GM21723 (cell line): Measurements from ENCODE around the gene EXOC6B.

Source experiments
- ATAC-seq: cut with Tn5 transposase; IDR thresholded peaks from one replicate; pipeline ENCODE4 v1.9.1; 2021; ENCODE audit warnings: mild to moderate bottlenecking, moderate library complexity; ENCODE audit not compliant: unreplicated experiment

The EXOC6B gene

DNA sequence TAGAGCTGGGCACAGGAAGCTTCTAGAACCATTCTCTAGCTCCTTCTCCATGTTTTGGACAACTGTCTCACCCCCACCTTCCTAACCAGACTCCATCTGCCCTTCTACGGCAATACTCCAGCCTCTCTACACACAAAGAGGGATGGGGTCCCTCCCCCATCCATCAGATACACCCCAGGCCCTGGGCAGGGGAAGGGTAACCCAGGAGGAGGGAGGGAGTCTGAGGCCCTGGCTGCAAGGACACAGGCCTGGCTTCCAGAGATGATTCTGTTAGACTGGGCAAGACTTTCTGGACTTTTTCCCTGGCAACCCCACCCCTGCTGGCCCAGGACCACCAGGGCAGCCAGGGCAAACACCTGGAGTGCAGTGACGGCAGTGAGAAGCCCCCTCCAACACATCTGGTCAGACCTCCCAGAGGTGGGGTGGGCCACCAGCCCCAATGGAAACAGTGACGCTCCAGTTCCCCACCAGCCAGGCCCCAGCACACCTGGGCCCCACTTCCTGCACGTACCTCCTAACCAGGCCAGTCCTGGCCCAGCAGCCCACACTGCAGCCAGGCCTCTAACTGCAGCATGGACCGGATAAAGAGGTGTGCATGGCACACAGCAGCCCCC lies 684.7 kb downstream of the EXOC6B start:
- ATAC-seq: no peak

DNA sequence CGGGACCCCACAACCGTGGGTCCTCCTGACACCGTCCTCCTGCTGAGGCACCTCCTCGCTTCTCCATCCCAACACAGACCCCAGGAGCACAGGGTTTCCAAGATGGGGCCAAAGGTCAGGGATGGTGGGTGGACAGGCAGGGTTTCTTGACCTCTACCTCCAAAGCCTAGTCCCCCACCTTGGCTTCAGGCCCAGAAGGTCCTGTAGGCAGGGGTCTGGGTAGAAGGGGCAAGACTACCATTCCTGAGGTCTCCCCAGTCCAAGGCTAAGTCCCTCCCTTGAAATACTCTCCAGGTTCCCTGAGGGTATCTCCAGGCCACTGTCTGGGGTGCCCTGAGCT lies 685.2 kb downstream of the EXOC6B start:
- no peak for ATAC-seq

DNA sequence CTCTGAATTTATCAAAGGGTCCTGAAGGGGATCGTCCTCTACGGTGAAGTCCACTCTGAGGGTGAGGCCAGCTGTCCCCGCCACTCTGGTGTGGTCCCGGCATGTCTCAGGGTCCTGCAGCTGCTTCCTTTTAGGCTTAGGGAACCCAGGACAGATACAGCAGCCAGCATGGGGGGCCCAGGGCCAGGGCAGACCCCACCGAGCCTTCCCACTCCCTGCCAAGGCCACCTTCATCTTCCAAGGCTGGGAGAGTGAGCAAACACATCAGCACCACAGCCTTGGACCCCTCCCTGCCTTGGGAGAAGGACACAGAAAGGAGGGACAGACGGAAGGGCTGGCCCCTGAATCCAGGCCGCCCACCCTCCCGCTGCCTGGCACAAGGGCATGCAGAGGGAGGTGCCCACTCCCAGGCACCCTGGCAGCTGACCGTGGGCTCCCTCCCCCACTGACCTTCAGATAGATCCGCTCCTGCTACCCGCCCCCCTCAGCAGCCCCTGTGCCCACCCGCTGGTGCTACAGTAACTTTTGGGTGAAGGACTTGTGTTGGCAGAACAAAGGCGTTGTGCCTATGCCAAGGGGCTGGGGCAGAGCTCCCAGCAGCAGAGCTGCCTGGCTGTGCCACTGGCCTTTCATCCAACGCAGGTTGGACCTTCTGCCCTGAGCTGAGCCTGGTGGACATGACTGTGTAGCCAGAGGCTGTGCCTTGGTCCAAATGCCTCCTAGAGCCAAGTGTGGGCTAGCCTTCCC lies 685.8 kb downstream of the EXOC6B start:
- no peak for ATAC-seq

DNA sequence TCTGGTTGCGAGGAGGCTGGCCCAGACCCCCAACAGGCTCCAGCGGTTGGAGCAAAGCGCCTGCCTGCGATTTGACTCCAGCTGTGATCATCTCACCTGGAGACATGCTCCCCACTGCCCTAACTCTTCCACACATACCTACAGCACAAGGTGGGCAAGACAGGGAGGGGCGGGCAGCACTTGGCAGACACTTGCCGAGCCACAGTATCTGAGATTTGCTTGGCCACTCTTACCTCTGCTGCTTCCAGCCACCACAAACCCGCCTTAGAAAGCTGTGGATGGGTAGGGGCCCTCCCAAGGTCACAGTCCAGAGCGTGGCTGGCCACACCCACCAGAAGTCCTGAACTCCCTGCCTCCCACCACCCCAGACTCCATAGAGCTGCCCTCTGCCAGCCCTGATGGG lies 686.4 kb downstream of the EXOC6B start:
- no peak for ATAC-seq

DNA sequence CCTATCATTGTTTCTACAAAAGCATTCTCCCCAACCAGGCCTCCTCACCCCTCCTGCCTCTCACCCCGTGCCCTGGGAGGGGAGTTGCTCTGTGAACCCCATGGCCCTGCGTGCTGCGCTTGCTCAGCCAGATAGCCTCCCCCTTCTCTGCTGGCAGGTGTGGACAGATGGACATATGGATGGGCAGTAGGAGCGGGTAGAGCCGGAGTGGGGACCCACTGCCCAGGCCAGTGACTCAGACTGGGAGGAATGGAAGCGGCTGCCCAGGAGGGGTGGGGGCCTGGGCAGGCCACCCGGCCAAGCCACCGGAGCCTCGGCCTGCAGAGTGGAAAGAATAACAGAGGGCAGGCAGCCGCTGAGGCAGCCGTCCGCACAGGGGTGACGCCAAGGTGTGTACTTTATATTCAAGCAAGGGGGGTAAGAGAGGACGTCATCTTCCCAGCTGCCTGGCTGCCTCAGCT lies 686.9 kb downstream of the EXOC6B start:
- no peak for ATAC-seq

DNA sequence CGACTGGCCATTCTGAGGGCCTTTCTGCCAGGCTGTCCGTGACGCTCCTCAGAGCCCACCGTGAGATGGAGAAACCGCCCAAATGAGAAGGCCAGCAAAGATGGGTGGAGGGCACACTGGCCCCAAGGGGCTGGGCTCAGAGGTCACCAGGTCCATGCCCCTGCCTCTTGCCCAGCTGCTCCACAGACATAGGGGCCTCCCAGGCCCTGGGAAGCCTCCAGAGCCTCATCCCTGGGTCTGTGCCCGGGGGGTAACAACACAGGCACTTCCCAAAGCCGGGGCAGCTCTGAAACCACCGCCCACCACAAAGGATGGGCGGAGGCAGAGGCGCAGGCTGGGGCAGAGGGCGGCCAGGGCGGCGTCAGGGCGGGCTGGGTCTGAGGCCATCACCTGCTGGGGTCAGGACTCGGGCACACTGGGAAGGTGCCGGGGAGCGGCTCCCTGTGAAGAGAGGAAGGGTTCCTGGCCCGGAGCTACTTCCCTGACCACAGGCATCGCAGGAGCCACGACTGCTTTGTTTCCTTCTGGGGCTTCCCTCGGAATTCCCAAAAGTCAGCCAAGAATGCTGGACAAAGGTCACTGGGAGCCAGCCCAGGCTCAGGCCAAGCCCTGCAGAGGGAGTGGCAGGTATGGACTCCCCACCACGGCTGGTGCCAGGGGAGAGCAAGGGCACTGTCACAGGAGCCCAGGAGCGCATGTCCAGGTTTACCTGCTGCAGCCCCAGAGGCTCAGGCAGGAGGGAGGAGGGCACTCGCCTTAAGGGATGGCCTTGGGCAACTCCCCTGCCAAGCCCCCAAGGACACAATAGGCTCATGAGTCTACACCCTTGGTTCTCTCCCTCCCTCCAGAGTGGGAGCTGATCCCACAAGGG lies 687.6 kb downstream of the EXOC6B start:
- no peak for ATAC-seq

DNA sequence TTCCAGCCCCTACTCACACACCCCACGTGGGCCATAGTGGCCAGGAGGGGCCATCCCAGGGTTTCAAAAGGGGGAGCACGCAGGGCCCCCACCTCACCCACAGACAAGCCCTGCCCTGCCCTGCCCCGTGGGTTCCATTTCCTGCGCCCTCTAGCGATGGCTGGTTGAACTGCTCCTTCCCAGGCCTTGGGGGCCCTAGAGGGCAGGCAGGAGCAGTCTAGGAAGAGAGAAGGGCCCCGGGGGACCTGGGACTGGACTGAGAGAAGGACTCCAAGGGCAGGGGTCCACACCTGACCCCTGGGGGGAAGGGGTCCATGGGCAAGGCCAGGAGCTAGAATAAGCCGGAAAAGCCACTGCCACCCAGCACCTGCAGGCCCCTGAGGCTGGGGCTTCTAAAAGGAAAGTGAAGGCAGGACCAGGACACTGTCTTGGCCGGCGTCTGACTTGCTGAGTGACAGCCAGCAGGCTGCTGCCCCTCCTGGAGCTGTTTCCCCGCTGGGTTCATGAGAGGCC lies 688.3 kb downstream of the EXOC6B start:
- peak; percentile 95 for ATAC-seq

DNA sequence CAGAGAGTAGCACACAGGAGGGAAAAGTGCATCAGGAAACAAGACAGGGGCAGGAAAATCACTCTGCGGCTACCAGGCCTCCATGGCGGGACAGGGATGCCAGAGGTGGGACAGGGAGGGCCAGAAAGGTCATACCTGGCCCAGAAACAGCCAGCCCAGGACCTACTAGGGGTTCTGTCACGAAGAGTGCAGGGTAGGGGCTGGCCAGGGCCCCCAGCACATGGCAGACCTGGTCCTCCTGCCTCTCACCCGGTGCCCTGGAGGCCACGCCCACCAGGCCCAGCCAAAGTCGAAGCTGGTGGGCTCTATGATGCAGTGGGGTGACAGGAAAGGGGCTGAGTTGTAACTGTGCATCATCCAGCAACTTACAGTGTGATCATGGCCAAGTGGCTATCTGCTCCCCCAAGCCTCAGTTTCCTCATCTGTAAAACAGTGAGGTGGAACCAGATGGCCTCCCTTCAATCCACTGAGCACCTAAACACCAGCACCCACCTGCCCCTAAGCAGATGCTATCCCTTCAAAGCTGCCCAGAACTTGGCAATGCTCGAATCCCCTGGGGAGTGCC lies 688.8 kb downstream of the EXOC6B start:
- peak; percentile 31 for ATAC-seq

DNA sequence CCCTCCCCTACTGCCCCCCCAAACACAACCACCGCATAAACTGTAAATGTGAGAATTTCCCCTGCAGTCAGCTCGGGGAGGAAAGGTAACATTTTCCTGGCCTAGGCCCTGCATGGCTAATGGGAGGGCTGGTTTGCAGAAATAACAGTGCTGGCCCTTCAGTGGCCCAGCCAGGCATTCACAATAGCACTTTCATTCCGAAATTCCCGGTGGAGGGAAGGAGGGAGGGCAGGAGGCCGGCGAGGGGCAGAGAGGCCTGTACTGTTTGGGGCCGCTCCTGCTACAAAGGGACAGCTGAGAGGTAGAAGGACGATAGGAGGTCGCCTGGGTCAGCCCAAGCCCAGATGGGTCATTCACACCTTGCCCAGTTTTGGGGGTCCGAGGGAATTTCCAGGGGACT lies 689.5 kb downstream of the EXOC6B start:
- no peak for ATAC-seq

DNA sequence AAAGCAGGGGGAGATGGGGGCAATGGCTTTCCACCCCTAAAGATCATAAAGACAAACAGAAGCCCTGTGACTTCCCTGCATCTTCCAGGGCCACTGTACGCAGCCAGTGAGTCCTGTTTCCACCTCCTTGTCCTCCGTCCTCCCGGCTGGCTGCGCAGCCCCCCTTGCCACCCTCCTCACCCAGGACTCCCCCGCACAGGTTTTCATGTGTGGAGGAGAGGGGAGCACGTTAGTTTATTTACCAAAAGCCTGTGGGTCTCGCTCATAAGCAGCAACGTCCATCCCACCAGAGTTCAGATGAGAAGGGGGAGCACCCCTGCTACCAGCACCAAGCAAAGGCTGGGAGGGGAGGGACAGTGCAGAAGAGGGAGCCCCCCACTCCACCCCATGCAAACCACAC lies 689.9 kb downstream of the EXOC6B start:
- ATAC-seq: no peak

DNA sequence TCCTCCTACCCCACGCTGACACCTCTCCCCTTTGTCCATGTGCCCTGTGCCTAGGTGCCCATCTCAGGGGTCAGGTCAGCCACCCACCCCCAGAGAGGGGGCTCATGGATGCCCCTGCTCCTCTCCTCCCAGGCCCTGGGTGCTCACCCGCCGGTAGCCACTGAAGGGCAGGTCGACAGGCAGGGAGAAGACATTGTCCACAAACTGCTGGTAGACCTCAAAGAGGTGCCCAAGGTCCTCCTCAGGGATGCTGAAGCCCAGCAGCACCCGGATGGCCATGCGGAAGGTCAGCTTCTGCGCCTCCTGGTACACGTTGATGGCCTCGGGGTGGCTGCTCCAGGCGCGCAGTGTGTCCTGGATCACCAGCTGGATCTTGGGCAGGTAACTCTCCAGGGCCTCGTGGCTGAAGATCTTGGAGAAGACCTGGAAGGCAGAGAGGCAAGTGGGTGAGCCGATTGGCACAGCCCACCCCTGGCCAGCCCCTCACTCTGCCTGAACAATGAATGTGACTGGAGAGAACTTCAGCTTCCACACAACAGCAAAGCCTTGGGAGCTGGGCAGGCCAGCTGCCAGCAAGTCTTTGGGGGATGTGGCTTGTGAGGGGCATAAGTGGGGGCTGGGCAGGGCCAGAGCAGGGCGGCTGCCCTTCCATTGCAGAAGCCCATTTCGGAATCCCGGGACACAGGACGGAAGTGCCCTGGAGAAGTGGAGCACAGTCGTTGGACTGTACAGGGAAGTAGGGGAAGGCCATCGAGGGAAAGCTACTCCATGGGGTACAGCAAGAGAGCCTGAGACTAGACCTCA lies 690.6 kb downstream of the EXOC6B start:
- ATAC-seq: no peak

DNA sequence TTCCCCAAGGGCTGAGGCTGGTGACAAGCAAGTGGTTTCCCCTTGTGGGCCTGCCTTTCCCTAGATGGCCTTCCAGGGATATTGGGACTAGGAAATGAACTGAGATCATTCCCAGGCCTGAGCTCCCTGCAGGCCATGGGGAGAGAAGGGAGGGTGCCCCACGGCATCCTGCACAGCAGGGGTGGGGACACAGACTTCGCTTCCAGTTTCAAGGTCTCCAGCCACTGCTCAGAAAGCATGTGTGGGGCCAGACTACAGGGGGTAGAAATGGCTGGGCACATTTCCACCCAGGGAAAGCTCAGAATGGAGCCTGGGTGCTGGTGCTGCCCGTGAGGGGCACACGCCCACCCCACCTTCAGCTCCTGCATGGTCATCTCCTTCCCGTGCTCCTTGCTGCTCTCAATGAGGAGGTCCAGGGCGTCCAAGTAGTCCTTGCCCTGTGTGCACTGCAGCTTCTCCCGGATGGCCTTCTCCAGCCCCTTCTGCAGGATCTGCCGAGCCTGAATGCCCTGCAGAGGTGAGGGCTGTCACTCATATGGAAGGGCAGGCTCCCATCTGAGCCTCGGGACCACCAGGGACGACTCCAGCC lies 691.3 kb downstream of the EXOC6B start:
- ATAC-seq: no peak

DNA sequence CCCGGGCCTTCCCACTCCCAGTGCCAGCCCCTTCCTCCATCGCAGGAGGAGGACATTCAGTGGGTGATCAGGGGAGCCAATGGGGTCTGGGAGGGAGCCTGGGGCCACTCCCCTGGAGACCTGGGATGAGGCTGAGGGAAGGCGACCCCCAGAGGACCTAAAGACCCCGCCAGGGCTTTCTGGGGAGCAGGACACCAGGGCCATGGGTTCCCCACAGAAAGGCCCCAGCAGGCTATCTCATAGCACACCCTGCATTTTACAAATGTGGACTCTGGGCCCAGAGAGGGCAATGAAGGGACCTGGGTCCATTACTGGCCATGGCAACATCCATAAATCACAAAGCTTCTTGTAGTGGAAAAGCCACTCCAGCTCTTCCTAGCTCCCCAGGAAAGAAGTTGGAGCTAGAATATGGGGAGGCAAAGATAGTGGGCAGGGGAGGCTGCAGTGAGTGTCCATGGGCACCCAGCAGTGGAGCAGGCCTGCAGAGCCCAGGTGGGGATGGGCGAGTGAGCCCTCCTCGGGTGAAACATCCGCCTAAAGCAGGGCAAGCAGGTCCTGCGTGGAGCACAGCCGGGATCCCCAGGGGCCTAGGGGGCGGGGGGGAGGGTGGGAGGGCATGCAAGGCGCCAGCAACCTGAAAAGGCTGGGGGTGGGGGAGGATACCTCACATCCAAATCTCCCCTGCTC lies 692.0 kb downstream of the EXOC6B start:
- ATAC-seq: no peak

DNA sequence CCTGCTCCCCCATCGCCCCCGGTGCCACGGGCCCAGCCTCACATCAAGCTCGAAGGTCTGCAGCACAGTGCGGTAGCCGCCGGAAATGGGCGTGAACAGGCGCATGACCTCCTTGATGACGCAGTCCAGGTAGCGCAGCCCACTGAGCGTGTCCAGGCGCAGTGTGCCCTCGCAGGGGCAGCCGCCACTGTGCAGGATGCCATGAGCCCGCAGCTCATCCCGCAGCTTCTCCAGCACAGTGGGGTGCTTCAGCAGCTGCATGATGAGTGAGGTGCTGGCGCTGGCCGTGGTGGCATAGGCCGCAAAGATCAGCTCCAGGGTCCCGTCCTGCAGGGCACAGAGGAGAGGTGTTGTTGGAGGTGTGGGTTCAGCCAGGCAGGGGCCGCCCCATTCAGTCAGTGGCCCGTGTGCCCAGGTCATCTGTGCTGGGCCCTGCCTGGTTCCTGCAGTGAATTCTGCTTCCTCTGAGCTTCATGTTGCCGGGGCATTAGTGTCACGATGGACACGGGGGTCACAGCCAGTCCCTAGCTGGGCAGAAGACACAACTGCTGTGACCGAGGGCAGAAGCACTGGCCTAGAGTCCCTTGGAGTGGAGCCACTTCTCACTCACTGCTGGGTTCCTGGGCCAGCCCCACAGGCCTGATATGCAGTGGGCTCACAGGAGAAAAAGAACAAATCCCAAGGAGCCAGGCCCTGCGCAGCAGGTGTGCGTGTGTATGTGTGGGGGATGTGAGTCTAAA lies 692.7 kb downstream of the EXOC6B start:
- ATAC-seq: no peak

DNA sequence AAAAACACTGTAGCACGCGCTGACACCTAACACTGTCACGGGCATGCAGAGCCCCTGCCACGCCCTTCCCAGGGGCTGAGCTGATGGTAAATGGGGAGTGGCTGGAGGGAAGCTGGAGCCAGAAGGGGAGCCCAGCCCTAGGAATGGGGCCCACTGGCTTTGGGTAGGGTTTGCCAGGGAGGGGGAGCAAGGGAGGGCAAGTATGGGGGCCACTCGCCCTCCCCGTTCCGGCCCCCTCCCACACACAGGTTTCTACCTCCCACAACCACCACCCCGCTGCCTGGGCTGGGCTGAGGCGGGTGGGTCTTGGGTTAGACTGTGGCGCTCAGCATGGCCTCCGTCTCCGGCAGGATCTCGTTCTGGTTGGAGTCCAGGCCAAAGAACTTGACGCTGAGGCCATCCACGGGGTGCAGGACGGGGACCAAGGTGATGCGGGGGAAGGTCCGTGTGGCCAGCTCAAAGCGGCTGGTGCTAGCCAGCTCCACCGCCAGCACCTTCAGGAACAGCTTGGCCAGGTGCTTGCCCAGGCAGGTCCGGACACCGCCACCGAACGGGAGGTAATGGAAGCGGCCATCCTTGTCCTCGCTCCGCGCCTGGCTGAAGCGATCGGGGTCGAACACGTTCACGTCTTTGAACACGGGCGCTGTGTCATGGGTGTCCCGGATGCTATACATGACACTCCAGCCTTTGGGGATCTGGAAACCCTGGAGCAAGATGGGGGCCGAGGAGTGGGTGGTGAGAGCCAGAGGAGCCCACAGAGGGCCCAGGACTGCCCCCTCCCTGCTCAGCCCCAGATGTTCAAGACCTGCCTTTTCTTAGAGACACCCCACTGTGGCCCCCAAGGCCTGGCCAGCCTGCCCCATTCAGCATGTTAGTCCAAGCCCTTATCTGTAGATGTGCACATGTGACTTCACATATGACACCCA lies 693.7 kb downstream of the EXOC6B start:
- no peak for ATAC-seq

DNA sequence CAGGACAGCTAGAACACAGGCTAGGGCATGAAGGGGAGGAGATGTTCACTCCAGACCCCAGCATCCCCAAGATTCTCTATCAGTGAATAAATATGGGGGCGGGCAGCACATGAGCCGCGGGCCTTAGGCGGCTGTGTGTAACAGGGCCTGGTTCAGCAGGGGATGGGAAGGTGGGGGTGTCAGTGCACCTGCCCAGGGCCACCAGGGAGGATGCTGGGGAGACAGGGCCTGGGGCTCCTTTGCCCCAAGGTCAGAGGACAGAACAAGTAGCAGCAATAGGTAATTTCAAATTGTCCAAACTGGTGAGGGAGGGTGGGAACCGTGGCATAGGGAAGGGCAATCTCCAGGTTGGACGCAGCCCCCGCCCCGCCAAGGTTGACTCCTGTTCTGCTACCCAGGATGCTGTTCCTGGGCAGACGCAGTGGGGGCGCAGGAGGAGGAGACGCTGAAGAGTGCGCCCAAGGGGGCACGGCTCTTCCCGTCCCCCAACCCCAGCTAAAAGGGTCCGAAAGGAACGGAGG lies 694.4 kb downstream of the EXOC6B start:
- no peak for ATAC-seq

DNA sequence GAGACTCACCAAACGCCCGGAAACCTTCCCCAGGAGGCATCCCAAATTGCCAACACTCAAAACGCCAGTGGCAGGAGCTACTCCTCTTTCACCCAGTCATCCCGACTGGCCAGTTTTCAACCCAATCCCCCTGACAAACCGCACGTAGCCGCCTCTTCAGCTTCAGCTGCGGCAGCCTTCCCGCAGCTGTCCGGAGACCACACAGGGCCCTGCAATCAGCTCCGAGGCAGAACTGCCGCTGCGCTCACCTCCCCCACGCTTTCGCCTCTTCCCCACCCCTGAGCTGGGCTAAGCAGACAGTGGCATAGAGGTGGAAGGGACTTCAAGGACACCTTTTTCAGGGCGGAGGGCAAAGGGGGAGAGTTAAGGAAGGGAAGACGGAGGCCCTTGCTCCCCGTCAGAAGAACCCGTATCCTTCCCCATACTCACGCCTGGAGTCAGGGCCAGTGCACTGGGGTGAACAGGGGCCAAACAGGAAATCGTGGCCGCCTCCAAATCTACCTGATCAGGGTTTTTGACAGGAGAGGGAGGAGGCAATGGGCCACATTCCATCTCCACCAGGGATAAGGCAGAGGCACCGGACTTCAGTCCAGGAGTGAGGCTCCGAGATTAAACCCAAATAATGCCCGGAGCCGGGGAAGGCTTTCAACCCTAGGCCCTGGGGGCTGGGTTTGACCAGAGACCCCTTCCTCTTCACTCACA lies 695.0 kb downstream of the EXOC6B start:
- no peak for ATAC-seq
